SHP77 treated with DMSO at 0.1 percent for 48 hours (cell line): ENCODE results near the gene PASK.

Experiments used
- DNase-seq: peaks from one replicate; lab custom pipeline; 2025; lab: John Stamatoyannopoulos, UW

Gene PASK

DNA sequence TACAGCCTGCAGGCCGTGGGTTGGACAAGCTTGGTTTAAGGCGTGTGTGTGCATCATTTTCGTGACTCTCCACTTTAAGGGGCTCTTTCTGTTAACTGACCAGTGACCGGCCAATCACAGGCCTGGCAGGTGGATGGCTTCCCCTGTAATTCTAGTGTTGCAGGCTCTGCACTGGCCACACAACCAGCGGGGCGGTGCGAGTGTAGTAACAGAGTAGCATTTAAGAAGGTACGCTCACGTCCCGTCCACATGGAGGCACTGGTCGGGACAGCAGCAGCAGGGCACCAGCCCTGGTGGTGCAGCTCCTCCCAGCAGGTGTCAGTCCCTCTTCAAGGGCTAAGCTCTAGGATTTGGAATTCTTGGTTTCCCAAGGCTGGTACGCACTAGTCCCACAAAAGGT, 31.2 kb upstream of the PASK start:
- DNase-seq = no peak

DNA sequence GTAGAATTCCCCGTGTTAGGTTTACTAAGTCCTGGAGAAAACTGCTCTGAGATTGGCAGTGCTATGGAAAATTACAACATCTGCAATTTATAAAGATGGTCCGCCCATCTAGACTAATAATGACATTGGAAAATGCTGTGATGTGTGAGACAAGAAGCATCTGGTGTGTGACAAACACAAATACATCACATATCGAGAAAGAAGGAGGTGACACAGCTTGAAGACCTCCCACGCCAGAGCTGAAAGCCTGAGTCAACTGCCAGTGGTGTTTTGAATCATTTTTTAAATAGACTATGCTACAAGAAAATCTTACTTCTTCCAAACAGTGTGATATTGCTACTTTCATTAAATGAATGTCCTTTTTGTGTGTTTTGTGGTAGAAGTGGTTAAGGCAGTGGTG, 30.6 kb upstream of the PASK start:
- no peak for DNase-seq

DNA sequence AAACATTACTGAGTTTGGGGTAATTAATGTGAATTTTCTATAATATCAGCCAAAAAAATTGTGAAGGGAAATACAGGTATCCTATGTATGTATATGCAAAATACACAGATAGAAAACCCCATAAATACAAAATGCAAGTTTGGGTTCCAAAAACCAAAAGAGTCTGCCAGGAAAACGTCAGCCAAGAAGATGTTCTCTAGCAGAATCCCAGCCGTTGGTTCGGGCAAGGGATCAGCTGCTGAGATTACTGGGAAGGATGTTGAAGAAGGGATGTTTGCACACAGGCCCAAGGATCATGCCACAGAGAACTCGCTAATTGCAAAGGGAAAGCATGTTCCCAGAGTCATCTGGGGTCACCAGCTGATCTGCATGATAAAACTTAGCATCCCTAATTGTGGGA, 29.7 kb upstream of the PASK start:
- no peak for DNase-seq

DNA sequence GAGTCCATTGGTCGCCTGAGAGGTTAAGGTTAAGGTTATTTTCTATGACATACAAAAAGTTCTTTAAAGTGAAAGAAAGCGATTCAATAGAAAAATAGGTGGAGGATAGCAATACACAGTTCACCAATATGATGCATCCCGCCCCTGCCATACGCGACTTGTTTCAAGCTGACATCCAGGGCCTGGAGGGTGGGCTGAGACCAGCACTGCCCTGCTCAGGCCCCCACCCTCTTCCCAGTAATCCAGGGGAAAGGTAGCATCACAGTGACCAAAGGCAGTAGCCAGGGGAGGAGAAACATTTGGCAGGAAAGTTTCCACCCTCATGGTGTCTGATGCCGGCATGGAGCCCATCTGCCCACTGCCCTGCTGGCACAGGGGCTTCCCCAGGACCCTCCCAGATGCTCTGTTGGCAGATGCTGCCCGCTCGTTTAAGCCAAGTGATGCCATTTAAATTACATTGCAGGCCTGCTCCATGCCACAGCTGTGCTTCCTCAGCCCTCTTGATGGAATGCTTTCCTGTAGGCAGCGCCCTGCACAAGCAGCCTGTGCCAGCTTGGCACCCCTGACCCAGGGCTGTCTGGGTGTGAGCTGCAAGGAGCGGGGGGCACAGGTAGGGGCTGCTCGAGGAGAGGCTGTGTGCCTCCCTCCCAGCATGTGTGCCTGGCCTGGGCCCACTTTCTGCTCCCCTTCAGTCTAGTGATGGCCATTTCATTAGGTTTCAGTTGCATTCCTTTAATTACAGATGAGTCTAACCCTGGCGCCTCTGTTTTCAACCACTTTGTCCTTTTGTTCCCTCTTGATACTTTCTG, 28.5 kb upstream of the PASK start:
- DNase-seq = no peak

DNA sequence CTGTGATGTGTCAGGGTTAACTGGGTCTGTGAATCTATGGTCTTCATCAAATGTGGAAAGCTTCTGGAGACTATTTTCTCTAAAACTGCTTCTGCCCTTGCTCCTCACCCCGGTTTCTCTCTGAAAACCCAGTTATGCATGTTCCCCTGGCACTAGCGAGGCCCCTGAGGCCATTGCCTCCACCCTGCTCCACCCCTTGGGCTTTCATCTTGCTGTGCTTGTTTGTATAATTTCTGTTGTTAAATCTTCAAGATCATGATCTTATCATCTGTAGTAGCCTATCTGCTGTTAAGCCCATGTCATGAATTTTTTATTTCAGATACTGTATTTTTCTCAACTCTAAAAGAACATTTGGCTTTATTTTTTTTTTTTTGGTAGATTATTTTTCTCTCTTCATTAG, 24.3 kb upstream of the PASK start:
- DNase-seq = no peak

DNA sequence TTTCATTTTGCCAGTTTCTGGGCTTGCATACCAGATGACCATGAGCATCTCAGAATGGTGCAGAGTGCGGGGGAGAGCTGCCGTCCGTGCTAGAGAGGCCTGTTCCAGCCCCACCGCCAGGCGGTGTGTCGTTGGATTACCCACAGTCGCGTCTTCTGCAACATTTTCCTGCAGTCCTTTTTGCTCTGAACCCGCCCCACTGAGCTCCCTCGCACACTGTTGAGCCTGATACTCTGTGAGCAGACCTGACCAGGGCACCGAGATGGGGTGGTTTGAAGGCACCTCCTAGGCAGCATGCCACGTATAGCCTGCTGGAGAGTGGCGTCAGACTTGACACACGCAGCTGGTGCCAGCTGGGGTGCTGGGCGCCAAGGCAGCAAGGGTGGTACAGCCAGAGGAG, 19.1 kb upstream of the PASK start:
- DNase-seq = no peak

DNA sequence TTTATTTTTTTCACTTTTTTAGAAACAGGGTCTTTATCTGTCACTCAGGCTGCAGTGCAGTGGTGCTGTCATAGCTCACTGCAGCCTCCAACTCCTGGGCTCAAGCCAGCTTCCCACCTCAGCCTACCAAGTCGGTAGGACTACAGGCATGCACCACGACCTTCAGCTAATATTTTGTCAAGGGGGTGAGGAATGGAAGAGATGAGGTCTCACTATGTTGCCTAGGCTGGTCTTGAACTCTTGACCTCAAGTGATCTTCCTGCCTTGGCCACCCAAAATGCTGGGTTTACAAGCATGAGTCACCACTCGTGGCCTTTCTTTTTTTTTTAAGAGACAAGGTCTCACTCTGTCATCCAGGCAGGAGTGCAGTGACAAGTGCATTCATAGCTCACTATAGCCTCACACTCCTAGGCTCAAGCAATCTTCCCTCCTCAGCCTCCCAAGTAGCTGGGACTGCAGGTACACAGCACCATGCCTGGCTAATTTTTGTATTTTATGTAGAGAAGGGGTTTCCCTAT, 14.4 kb upstream of the PASK start:
- no peak for DNase-seq

DNA sequence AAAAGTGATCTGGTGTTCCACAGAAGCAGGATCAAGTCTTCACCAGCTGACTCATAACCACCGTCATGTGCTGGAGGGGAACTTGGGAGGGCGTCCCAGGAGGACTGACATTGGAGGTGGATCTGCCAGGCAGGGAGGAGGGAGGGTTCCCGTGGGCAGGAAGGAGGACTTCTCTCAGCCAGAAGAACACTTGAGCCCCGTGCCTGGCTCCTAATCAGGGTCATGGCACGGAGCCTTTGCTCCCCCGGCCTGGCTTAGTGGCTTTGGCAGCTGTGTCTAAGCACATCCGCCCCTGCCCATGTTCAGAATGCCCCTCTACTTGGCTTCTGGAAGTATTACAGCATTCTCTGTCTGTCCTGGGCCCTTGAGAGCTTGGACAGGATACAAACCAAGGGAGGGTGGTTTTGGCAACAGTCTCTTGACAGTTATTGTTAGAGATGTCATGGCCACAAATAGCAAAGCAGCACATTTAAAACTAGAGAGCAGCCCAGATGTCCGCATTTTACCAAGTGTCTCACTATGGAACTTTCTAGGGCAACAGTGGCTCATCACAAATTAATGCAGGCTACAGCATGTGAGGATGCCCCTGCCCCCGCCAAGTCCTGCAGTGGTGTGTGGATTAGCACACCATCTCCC, 12.5 kb upstream of the PASK start:
- no peak for DNase-seq

DNA sequence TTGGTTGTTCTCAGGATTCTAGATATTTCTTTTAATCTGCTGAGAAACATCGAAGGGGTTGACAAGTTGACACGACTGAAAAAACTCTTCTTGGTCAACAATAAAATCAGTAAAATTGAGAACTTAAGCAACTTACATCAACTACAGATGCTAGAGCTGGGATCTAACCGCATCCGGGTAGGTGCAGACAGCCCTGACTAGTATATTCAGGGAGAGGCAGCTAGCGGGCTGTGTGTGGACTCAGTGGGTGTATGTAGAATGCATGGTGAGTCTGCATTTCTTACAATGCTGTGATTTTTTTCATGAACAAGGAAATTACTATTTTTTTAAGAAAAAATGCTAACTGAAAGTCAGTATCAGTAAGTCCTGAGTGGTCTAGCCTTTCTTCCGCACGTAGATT, 11.0 kb upstream of the PASK start:
- no peak for DNase-seq

DNA sequence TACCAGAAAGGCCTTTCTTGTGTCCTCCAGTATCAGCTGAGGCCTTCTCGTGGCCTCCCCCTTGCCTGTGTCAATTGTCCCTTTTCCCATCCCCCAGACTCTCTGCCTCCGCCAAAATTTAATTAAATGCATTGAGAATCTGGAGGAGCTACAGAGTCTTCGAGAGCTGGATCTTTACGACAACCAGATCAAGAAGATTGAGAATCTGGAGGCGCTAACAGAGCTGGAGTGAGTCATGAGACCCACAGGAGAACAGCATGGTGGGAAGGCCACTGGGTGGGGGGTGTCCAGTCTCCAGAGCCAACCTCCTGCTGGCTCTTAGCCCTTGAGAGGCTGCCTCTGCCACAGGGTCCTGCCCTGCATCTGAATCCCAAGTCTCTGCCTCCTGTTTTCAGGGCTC, 9.8 kb upstream of the PASK start:
- no peak for DNase-seq

DNA sequence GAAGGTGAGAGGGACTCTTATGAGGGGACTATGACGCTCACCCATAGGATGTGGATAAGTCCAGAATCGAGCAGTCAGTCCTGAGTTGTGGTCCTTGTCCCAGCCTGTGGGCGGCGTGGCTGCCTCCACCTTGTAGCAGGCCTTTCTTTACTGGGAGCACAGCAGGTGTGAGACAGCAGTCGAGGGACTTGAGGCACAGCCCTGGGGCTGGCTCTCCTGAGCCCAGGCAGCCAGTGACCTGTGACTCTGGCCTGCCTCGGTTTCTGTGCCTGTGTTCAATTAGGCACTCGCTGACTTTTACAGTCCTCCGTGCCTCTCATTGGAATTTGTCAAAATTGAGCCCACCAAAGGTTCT, 9.3 kb upstream of the PASK start:
- DNase-seq = no peak

DNA sequence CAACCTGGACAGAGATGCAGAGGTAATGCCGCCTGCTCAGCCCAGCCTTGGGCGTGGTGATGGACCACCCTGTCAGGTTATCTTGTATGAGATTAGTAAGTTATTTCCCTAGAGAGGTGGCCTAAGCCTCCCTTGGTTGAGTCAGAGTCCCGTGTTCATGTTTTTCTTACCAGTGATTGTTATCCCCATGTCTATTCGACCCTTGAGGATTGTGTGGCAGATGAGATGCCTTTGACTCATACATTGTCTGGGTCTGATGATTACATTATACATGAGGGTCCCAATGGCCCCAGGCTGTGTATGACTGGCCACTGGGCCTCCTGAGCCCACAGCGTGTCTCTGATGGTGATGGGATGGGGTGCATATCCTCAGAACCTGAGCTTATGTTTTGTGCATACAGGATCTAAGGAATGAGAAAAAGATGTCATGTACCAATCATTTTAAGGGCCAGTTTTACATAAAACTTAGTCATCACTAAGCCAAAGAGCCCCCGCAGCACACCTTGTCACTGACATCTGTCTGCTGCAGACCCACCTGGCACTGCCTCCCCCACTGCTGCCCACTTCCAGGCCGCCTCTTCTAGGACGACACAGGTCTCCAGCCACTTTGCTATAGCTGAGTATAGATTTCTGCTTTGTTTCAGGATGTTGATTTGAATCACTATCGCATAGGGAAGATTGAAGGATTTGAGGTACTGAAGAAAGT, 8.7 kb upstream of the PASK start:
- no peak for DNase-seq

DNA sequence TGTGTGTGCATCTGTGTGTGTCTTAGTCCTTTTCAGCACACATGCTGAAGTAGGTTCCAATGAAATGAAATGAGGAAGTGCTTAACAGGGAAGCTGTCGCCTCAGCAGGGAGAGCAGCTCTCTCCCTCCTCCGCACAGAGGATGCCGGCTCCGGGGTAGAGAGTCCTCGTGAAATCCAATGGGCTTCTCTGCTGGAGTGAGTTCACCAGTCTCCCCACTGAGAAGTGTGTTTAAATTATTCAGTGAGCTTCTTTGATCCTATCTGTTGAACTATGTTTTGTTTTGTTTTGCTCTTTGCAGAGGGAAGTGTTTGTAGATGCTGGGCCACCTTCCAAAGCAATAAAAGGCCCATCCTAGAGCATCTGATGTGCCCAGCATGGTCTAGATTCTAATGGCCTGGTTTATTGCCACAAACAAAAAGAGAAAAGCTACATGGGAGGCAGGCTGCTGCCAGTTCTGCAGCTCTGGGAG, 7.7 kb upstream of the PASK start:
- no peak for DNase-seq

DNA sequence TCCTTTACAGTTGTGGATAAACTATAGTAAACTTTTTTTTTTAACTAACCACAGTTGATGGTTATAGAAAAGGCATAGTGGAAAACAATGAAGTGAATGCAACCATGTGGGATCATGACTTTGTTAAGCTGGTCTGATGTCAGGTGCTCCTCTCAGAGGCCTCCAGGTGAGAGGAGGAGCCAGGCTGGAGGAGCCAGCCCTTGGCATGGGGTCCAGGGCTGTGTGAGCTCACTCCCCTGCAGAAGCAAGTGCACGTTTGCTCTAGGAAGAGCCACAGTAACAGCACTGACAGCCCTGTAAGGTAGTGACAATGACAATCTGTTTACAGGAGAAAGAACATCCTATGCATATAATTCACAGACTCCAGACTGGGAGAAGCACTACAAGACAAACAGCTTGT, 6.7 kb upstream of the PASK start:
- no peak for DNase-seq

DNA sequence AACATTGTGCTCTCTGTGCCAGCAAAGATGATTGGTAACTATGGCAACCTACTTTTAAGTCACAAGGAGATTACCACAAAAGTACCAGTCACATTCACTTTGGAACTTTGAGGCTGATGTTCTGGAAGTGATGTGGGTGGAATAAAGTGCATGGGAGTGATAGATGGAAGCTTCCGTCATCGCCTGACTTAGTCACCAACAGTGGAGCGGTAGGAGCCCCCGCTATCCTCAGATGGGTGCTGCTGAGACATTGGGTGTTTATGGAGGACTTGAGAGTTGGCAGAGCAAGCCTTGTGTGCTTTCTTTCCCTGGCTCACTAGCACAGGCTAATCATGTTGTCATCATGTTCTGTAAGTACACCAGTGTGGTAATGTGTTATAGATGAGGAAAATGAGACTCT, 5.6 kb upstream of the PASK start:
- no peak for DNase-seq

DNA sequence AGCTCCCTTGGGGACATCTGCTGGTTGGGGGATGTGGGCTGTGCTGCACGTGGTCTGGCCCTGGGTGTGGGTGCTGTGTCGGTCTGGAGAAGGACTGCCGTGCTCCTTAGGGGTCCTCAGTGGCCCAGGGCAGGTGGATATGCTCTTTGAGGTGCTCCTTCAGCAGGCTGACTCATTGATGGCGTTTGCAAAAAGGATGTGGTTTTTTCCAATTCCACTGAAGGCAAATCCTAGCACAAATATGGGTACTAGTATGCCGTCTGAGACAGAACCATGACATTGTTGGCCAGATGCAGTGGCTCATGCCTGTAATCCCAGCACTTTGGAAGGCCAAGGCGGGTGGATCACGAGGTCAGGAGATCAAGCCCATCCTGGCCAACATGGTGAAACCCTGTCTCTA, 4.3 kb upstream of the PASK start:
- no peak for DNase-seq

DNA sequence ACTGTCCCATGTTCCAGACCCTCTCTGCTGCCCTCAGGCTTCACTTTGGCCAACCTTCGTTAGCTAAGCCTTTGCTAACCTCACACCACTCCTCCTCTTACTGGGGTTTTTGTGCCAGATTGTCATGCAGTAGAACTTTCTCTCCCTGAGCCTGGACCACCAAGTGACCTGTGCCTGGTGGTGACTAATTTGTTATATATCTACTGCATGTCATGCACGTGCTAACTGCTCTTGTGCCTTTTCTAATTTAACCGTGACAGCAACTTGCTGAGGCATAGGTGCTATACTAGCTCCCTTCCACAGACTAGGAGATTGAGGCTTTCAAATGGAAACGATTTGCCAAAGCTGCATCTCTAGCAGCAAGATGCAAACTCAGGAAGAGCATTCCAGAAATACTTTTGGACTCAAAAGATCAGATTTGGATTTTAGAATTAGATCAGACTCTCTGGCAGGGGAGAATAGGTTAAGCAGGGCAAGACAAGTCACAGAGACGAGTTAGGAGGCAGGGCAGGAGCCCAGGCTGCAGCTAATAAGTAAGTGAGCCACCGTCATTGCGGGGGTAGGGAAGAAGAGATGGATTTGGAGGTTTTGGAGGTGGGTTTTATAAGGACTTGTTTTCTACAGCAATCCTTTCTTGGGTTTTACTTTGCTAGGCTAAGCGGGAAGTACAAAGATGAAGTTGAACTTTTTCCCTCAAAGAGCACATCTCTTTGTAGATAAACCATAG, 2.8 kb upstream of the PASK start:
- DNase-seq = no peak

DNA sequence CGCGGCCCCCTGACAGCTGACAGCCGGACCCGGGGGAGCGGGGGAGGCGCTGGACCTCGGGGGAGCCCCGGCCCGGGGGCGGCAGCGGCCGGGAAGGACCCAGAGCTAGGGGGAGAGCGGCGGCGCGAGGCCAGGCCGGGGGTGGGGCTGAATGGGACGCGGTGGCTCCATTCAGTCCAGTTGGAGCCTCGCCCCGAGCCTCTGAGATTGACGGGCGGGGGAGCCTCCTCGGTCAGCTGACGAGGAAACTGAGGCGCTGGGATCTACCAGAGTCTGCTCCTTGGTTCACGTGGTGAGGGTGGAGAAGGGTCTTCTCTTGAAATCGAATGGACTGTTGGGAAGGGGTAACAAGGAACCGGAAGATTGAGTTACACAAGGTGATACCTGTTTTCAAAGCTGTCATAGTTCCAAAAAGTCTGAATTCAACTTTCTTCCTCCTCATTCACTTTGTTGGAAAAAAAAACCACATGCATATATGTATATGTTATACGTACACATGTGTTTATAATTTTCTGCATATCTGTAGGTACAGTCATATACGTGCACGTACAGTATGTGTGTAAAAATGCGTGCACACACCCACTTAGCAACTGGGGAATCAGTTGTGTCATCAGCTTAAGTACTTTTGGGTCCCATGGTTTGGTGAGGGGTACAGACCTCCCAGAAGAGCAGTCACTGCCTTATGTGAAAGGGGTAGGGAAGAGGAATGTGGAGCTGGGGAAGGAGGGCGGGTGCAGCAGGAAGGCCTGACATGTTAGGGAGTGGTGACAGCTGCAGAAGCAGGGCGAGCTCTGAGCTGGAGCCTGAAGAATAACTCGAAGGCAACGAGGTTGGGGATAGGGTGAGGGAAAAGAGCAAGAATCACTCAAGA, 1.6 kb upstream of the PASK start:
- DNase-seq = no peak

DNA sequence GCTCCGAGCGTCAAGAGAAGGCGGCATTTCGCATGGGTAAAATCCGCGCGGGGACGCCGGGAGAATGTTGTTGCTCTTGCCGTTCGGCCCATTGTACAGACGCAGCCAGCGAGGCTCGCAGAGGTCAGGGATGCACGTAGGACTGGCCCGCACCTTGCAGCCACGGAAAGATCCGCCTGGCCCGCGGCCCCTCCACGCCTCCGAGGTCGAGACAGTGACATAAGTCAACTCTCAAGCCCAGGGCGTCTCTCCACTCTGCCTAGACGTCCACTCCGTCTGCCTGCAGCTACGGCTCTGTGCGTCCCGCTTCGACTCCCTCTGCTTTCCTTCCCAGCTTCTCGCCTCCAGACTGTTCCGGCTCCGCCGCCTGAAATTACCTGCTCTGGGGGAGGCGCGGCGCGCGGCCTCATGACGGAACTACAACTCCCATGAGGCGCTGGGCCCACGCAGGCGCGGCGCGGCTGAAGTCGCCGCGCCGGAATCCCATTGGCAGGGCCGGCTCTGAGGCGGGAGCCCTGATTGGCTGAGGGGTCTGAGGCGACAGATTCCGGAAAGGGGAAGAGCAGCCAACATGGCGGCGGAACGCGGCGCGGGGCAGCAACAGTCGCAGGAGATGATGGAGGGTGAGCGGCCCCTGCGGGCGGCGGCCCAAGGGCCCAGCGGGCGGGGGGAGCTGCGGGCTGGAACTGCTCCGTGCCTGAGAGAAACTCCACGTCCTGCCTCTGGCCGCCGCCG, 820 bp upstream of the PASK start, which contains the start of gene PPP1R7:
Gene PPP1R7 (plus strand): TSS at position 543 of the 735 bp plus-strand sequence. CDS start 29 bp downstream, at position 572.
- peak; percentile 71 for DNase-seq

DNA sequence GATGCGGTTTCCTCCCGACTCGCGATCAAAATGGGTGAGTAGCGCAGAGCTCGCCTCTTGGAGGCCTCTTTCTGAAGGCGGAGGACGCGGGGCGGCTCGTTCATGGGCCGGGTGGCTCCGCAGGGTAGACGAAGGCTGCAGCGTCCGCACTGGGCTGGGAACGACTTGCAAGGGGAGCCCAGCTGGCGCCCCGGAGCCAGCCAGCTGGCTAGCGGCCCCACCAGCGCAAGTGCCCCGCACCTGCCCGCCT, 328 bp upstream of the PASK start:
- no peak for DNase-seq

DNA sequence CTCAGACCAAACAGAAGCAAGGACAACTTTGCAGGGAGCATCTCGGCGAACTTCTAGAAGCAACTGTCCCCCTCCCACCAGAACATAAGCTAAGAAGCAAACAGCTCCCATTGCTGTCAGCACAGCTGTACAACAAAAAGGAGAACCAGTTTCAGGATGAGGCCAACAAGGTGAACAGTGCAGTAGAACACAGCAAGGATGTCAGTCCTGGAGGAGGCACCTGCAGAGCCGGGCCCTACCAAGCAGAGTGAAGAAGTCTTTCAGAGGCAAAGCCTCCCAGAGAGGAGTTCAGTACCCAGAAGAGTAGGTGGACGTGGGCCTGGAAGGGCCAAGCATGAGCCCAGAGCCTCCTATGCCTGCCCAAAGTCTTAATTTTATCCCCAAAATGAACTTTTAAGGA, 1.0 kb downstream of the PASK start:
- no peak for DNase-seq
